ENCODE results near the gene WDFY2.

- TF ChIP-seq CTCF (IDR thresholded peaks at IDR 0.05; ENCODE audit: low read depth, low read length, missing input control) (no peak), ATF3 (IDR thresholded peaks at IDR 0.05) (no peak), JUND (IDR thresholded peaks at IDR 0.05) (no peak), RXRA (IDR thresholded peaks at IDR 0.05) (no peak)
Observed at GRCh38 chr13:51587372-51587771, 3.1 kb downstream of the WDFY2 start.
